Stimulated activated CD4-positive, alpha-beta T cell treated with anti-CD3 and anti-CD28 coated beads, Interleukin-2, amount 100 ng/mL, for 24 hours (primary cell): ENCODE results near the gene CEP162.
"Not testable (repeated sequence)": the region's sequence is repeated elsewhere in the genome, so short reads cannot be mapped to it uniquely, and the experiment has no call there.

ENCODE experiments used
- DNase-seq, 2 donors: peaks; one replicate each; pipeline ENCODE4 v3.0.0-alpha.2; 2020

The CEP162 gene

GRCh38 chr6:84086056-84086455 lies 141.4 kb downstream of the CEP162 start:
- no peak for DNase-seq

- DNase-seq = not testable (repeated sequence)
Observed at GRCh38 chr6:84084705-84085104, 142.7 kb downstream of the CEP162 start.

- DNase-seq = no peak
Observed at GRCh38 chr6:84082689-84083265, 144.7 kb downstream of the CEP162 start.

GRCh38 chr6:84081222-84081621 lies 146.2 kb downstream of the CEP162 start:
- no peak for DNase-seq

GRCh38 chr6:84078335-84078734 lies 149.1 kb downstream of the CEP162 start:
- DNase-seq = no peak

GRCh38 chr6:84077645-84078044 lies 149.8 kb downstream of the CEP162 start:
- DNase-seq = no peak

GRCh38 chr6:84074988-84075781 lies 152.3 kb downstream of the CEP162 start:
- DNase-seq = no peak
